Spleen (tissue), 11 donors: ENCODE results near the gene KDM1B. TPM values are rescaled to one million over a fixed set of nuclear protein-coding genes. Genes with fewer than 3 reads are reported as not detected.
A peak's percentile ranks its signal among the peaks of the same experiment; 100 is the strongest.

Source experiments
- DNase-seq: peaks from one replicate; pipeline ENCODE4 v3.0.0-alpha.2; 2020
- H3K27ac ChIP-seq, 8 donors: fragments of 200-600 bp; sonication (generic) in 7 of 8; 1 replicate in 4 of 8; 2 replicates in 4 of 8; pipeline versions ENCODE4 v1.5.0 to v1.8.0; 2016 to 2021; ENCODE audit warnings: inconsistent platforms in 4 of 8, mild to moderate bottlenecking in 4 of 8, moderate library complexity in 1 of 8
- H3K27me3 ChIP-seq, 7 donors: fragments of 200-600 bp; sonication (generic) in 6 of 7; replicated peaks in 1 of 7; 1 replicate in 4 of 7; 2 replicates in 3 of 7; pipeline versions ENCODE4 v1.5.0 to v1.8.0; 2016 to 2021; ENCODE audit warnings: inconsistent platforms in 3 of 7, mild to moderate bottlenecking in 1 of 7
- H3K36me3 ChIP-seq, 6 donors: fragments of 200-600 bp; sonication (generic) in 5 of 6; 1 replicate in 4 of 6; 2 replicates in 2 of 6; pipeline versions ENCODE4 v1.5.0 to v1.8.0; 2016 to 2021; ENCODE audit warnings: inconsistent platforms in 2 of 6
- H3K4me1 ChIP-seq, 6 donors: fragments of 200-600 bp; sonication (generic) in 5 of 6; 1 replicate in 3 of 6; 2 replicates in 3 of 6; pipeline versions ENCODE4 v1.5.0 to v1.8.0; 2016 to 2021; ENCODE audit warnings: inconsistent platforms in 3 of 6
- H3K4me3 ChIP-seq, 8 donors: fragments of 200-600 bp; sonication (generic) in 7 of 8; 1 replicate in 4 of 8; 2 replicates in 4 of 8; pipeline versions ENCODE4 v1.5.0 to v1.8.0; 2016 to 2021; ENCODE audit warnings: inconsistent platforms in 4 of 8, mild to moderate bottlenecking in 4 of 8, moderate library complexity in 2 of 8
- H3K9me3 ChIP-seq, 8 donors: fragments of 200-600 bp; sonication (generic) in 7 of 8; 1 replicate in 4 of 8; 2 replicates in 4 of 8; pipeline versions ENCODE4 v1.5.0 to v1.8.0; 2016 to 2021; ENCODE audit warnings: inconsistent platforms in 4 of 8
- POLR2A ChIP-seq, 3 donors: fragments of 450-650 bp; IDR thresholded peaks; one replicate each; pipeline ENCODE4 v1.5.1; 2017; ENCODE audit warnings: antibody characterized with exemption in 3 of 3, mild to moderate bottlenecking in 1 of 3
- POLR2AphosphoS5 ChIP-seq, 3 donors: sonication (generic); formaldehyde crosslinking; IDR thresholded peaks; one replicate each; pipeline ENCODE4 v1.5.1; 2017; ENCODE audit warnings: antibody characterized with exemption in 3 of 3
- WGBS, 5 donors: extraction: QIAGEN DNeasy Blood & Tissue Kit in 3 of 5; methylation state at CpG; one replicate each; pipeline versions ENCODE4 v1.1.5 to v1.1.7; 2013 to 2018; 5-methylcytosine and 5-hydroxymethylcytosine counted together
- intact Hi-C: fragments of 100-400 bp; cut with DNase I; formaldehyde crosslinking; loops from one replicate; pipeline ENCODE4 v1.15.0; 2023; ENCODE audit warnings: low total_unique reads
- polyA plus RNA-seq, 3 donors: library from polyadenylated mRNA; stranded (reverse); fragments of 200-250 nt; gene quantifications; one replicate each; pipeline ENCODE4 v1.2.1, GENCODE V29; 2013
- total RNA-seq, 7 donors: library from RNA; depleted of rRNA in 3 of 7; stranded (reverse); fragments of >200 nt in 3 of 7; fragmentation: NEBNext Ultra II Directional in 4 of 7; extraction: Animal tissue kit (Norgen Biotek cat#: 25700) in 4 of 7; gene quantifications; one replicate each; pipeline versions ENCODE4 v1.1.0 to v1.2.1, GENCODE V29; 2016 to 2021
- TF ChIP-seq, protein P1 (sequence below), 11 experiments: fragments of 200-600 bp in 7 of 11; fragments of 450-650 bp in 4 of 11; sonication (generic) in 4 of 11; IDR thresholded peaks in 8 of 11; conservative IDR thresholded peaks in 3 of 11; 1 replicate in 7 of 11; 2 replicates in 4 of 11; pipeline versions ENCODE4 v1.4.0 to v1.8.0; 2016 to 2021; ENCODE audit warnings: antibody characterized with exemption in 11 of 11, inconsistent platforms in 4 of 11, mild to moderate bottlenecking in 1 of 11
- donor health status: healthy with polysubstance abuse.
- donor health status: DM: no; HTN: no; CAD: no; lungs with moderate emphysema.
- donor health status: DM: no; HTN: no; CAD: no.
- donor health status: Bipolar disorder and iron deficiency.
- donor health status: healthy.
- donor health status: DM: no; HTN: no; CAD: no.
- donor health status: DM: yes; HTN: yes; CAD: no.

The KDM1B gene
- total and polyA plus RNA-seq, 10 donors = 3.6 to 27.0 (median 19.7) TPM

DNA sequence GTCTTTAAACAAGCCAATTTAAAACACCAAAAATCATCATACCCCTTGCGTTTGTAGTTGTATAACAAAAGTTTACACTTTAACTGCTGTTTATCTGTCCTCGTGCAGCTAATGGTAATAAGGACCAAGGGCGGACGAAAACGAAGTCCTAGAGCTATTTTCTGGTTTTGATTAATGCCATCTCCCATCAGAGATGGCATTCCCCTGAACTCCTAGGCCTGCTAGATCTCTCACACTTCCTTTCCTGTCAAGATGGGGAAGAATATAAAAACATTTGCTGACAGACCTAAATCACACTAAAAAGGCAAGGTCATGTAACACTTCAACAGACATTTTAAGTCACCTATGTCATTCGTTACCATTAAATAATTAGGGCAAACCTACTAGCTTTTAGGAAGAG, 99.6 kb downstream of the KDM1B start:
- no peak overlapping the region for H3K4me3 ChIP-seq
- DNase-seq = no peak
- H3K36me3 ChIP-seq = peaks cover 5 to 94% (median 54%) of the 10 kb centered on the region in 6 donors
- H3K4me1 ChIP-seq = peaks cover 3 to 19% (median 13%) of the 10 kb centered on the region in 6 donors
- TF ChIP-seq, protein P1, sequence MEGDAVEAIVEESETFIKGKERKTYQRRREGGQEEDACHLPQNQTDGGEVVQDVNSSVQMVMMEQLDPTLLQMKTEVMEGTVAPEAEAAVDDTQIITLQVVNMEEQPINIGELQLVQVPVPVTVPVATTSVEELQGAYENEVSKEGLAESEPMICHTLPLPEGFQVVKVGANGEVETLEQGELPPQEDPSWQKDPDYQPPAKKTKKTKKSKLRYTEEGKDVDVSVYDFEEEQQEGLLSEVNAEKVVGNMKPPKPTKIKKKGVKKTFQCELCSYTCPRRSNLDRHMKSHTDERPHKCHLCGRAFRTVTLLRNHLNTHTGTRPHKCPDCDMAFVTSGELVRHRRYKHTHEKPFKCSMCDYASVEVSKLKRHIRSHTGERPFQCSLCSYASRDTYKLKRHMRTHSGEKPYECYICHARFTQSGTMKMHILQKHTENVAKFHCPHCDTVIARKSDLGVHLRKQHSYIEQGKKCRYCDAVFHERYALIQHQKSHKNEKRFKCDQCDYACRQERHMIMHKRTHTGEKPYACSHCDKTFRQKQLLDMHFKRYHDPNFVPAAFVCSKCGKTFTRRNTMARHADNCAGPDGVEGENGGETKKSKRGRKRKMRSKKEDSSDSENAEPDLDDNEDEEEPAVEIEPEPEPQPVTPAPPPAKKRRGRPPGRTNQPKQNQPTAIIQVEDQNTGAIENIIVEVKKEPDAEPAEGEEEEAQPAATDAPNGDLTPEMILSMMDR (IDR thresholded peaks at IDR 0.05 in 8 of 11, conservative IDR thresholded peaks at IDR 0.05 in 3 of 11) = no peak
- TF ChIP-seq POLR2AphosphoS5 (IDR thresholded peaks at IDR 0.05) (no peak), POLR2A (IDR thresholded peaks at IDR 0.05) (no peak)
- H3K9me3 ChIP-seq = no peaks in the 10 kb centered on the region
- intact Hi-C loops = no loop called here
- H3K27me3 ChIP-seq = no peaks in the 10 kb centered on the region
- no peak overlapping the region for H3K27ac ChIP-seq
- WGBS, 5 donors = 81 to 94% (median 90%) methylated on average over 6 of the region's 6 CpGs

DNA sequence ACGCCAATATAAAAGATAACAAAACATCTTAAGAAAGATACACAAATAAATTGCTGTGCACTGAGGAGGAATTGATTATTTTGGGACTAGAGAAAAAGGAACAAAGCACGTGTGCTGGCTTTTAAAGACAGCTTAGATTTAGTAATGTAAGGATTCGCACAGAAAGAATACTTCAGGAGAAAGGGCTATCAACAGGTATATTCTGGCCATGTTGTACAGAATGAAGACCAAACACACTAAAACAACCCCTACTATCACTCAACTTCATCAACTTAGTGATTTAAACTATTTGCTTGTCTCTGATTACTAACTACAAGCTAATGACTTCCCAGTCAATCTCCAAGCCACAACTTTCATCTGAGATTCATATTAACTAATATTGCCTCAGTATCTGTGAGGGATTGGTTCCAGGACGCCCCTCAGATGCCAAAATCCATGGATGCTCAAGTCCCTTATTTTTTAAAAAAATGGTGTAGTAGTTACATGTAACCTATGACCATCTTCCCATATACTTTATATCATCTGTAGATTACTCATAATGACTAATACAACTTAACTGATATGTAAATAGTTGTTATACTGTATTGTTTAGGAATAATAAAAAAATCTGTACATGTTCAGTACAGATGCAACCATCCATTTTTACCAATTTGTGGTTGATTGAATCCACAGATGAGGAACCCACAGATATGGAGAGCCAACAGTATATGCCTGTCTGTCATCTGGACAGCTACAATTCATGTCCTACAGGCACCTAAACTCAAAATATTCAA, 104.6 kb downstream of the KDM1B start:
- Histone ChIP-seq H3K9me3 (no peaks in the 10 kb centered on the region), H3K4me1 (peaks cover 30 to 58% (median 44%) of the 10 kb centered on the region in 6 donors), H3K36me3 (peaks cover 5 to 57% (median 31%) of the 10 kb centered on the region in 6 donors), H3K27ac (peak overlapping the region in 3 of 8 donors; percentile 64 to 97 (median 72)), H3K4me3 (no peak overlapping the region), H3K27me3 (no peaks in the 10 kb centered on the region)
- intact Hi-C loops = loop anchor here (5.0 kb wide), 1 partner anchor 98 kb away; no protein-coding TSS in a partner anchor
- WGBS, 5 donors = 80 to 85% (median 83%) methylated on average over 4 of the region's 4 CpGs
- TF ChIP-seq POLR2AphosphoS5 (IDR thresholded peaks at IDR 0.05) = no peak
- no peak for TF ChIP-seq POLR2A (IDR thresholded peaks at IDR 0.05)
- TF ChIP-seq, protein P1 (IDR thresholded peaks at IDR 0.05 in 8 of 11, conservative IDR thresholded peaks at IDR 0.05 in 3 of 11) = no peak
- no peak for DNase-seq

DNA sequence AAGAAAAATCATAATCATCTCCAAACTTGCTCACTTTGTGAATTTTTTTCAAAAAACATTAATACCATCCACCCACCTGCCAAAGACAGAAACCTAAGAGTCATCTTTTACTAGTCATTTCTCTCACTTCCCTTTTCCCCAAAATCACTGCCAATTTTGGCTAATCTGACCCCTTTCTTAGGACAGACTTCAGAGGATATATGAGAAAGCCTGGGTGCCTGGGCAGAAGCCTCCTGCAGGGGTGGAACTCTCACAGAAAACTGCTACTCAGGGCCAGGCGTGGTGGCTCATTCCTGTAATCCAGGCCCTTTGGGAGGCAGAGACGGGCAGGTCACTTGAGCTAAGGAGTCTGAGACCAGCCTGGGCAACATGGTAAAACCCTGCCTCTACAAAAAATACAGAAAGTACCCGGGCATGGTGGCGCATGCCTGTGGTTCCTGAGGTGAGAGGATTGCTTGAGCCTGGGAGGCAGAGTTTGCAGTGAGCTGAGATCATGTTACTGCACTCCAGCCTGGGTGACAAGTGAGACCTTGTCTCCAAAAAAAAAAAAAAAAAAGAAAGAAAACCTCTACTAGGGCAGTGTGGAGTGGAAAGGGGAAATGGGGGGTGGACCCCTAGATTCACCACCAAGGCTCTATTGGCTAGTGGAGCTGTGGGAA, 105.4 kb downstream of the KDM1B start:
- Histone ChIP-seq H3K9me3 (no peaks in the 10 kb centered on the region), H3K27me3 (no peaks in the 10 kb centered on the region), H3K27ac (peak overlapping the region in 6 of 8 donors; percentile 0 to 97 (median 46)), H3K36me3 (peaks cover 1 to 50% (median 24%) of the 10 kb centered on the region in 6 donors), H3K4me1 (peaks cover 30 to 65% (median 50%) of the 10 kb centered on the region in 6 donors), H3K4me3 (peak overlapping the region in 1 of 8 donors; percentile 20)
- TF ChIP-seq, protein P1 (IDR thresholded peaks at IDR 0.05 in 8 of 11, conservative IDR thresholded peaks at IDR 0.05 in 3 of 11) = peak in 1 of 11 experiments; percentile 16
- TF ChIP-seq POLR2AphosphoS5 (IDR thresholded peaks at IDR 0.05) = peak in 1 of 3 donors; percentile 19
- no peak for TF ChIP-seq POLR2A (IDR thresholded peaks at IDR 0.05)
- intact Hi-C loops = loop anchor here (5.0 kb wide), 1 partner anchor 98 kb away; no protein-coding TSS in a partner anchor
- 32 to 52% (median 46%) methylated on average over 4 of the region's 4 CpGs for WGBS, 5 donors
- no peak for DNase-seq
